GM19438 (cell line): Measurements from ENCODE around the gene STK17A.
"Not testable (repeated sequence)": the region's sequence is repeated elsewhere in the genome, so short reads cannot be mapped to it uniquely, and the experiment has no call there.

Experiments
- ATAC-seq: cut with Tn5 transposase; IDR thresholded peaks from one replicate; pipeline ENCODE4 v1.9.1; 2021; ENCODE audit warnings: low read depth; ENCODE audit not compliant: unreplicated experiment

The STK17A gene

GRCh38 chr7:43565786-43566185 lies 17.1 kb upstream of the STK17A start:
- no peak for ATAC-seq

- no peak for ATAC-seq
These were observed 14.4 kb upstream of the STK17A start for GRCh38 chr7:43568529-43568928.

- peak; percentile 57 for ATAC-seq
These were observed 13.5 kb upstream of the STK17A start for GRCh38 chr7:43569424-43569823.

- ATAC-seq, result peak; percentile 54
These were observed 12.1 kb upstream of the STK17A start for GRCh38 chr7:43570688-43571365.

GRCh38 chr7:43572516-43573049 lies 10.3 kb upstream of the STK17A start:
- no peak for ATAC-seq

- not testable (repeated sequence) for ATAC-seq
These were observed 9.1 kb upstream of the STK17A start for GRCh38 chr7:43573832-43574231.

- ATAC-seq, result no peak
These were observed 7.4 kb upstream of the STK17A start for GRCh38 chr7:43575506-43575905.

- ATAC-seq, result no peak
These were observed 6.7 kb upstream of the STK17A start for GRCh38 chr7:43576241-43576640.

- no peak for ATAC-seq
These were observed 5.4 kb upstream of the STK17A start for GRCh38 chr7:43577485-43577951.

GRCh38 chr7:43583424-43584194 lies 701 bp downstream of the STK17A start:
- ATAC-seq, result peak; percentile 30

- ATAC-seq, result no peak
These were observed 1.3 kb downstream of the STK17A start for GRCh38 chr7:43584195-43584586.

GRCh38 chr7:43584733-43585132 lies 1.8 kb downstream of the STK17A start:
- ATAC-seq, result not testable (repeated sequence)

GRCh38 chr7:43585562-43585961 lies 2.7 kb downstream of the STK17A start:
- no peak for ATAC-seq

- ATAC-seq, result no peak
These were observed 3.5 kb downstream of the STK17A start for GRCh38 chr7:43586251-43586900.

GRCh38 chr7:43588477-43589132 lies 5.7 kb downstream of the STK17A start:
- ATAC-seq, result no peak

GRCh38 chr7:43589133-43589478 lies 6.2 kb downstream of the STK17A start:
- no peak for ATAC-seq

GRCh38 chr7:43589728-43590127 lies 6.8 kb downstream of the STK17A start:
- ATAC-seq, result no peak

- peak; percentile 68 for ATAC-seq
These were observed 8.1 kb downstream of the STK17A start for GRCh38 chr7:43590862-43591557.

GRCh38 chr7:43591558-43592180 lies 8.8 kb downstream of the STK17A start:
- no peak for ATAC-seq

GRCh38 chr7:43592326-43592725 lies 9.4 kb downstream of the STK17A start:
- no peak for ATAC-seq
